ENCODE measurements around the gene CUL4A. TPM values are rescaled to one million over a fixed set of nuclear protein-coding genes. Genes with fewer than 3 reads are reported as not detected.
A peak's percentile ranks its signal among the peaks of the same experiment; 100 is the strongest.

CUL4A gene
- total and polyA plus RNA-seq, 2 experiments from 2014 or later = 67.5 to 195 TPM

- no peak for TF ChIP-seq ZNF462 (CRISPR knock-in tag; IDR thresholded peaks at IDR 0.05)
These were observed 1.5 kb upstream of the CUL4A start (continued) for GRCh38 chr13:113207890-113208420.

DNA sequence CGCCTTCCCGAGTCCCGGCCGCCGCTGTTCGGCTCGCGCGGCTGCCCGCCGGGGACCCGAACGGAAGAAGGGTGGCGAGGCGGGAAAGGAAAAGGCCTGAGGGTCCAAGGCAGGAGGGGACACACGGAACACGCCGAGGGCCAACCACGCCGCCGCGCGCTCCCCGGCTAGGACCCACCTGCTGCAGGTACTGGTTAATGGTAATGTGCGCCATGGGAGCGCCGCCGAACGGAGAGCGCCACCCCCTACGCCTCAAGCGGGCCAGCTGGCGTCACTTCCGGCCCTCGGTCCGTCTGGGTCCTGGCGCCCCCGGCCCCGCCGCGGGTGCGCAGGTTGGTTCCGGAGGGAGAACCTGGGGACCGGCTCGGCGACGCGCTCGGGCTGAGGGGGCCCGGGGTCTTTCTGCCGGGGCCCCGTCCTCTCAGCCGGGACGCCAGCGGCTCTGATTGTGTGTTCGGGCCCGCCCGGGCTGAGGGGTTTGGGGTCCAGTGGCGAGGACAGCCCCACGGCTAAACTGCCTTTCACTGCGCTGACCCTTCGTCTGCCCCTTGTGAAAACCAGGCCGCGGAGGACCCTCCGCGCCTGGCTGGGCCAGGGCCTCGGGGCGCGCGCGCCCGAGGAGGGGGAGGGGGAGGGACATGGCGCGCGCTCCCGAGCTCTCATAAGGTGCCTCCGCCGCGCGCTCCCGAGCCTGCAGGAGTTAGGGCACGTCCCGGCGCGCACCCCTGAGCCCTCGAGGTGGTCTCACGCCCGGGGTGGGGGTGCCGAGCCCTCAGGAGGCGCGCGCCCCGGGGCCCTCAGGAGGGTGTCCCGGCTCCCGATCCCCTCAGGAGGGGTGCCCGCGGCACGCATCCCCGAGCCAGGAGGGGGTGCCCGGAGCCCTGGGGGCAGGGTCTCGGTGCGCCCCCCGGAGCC lies 735 bp upstream of the CUL4A start, which contains the start of gene PCID2:
Gene PCID2, minus strand, starts transcription at position 249 of the 915 bp plus-strand sequence. Its CDS starts 35 bp downstream, at position 214.
- H3K4me3 Mint-ChIP-seq = peak within 1 kb of the TSS; percentile 85
- no peaks in the 10 kb centered on the region for H3K9me2 ChIP-seq (ENCODE audit: insufficient read depth)
- H3K36me3 Mint-ChIP-seq (ENCODE audit: low read depth) = peaks cover 49% of the 10 kb centered on the region
- 0 out of 2 replicates have a peak, but pooled peaks cover 10% of the 10 kb centered on the region for H3F3A ChIP-seq (replicated peaks; ENCODE audit: low read depth)
- H3K4me1 ChIP-seq (ENCODE audit: insufficient read depth) = peaks cover 34% of the 10 kb centered on the region
- H3K27ac ChIP-seq (ENCODE audit: low read depth) = peak within 1 kb of the TSS; percentile 97
- H4K20me1 ChIP-seq (replicated peaks; ENCODE audit: insufficient read depth) = peaks cover 45% of the 10 kb centered on the region
- H3K27me3 Mint-ChIP-seq (ENCODE audit: insufficient read depth, low read depth, poor library complexity) = peaks cover 5% of the 10 kb centered on the region
- peaks cover 85% of the 10 kb centered on the region for H3K79me2 ChIP-seq (replicated peaks; ENCODE audit: insufficient read depth)
- H3K4me1 Mint-ChIP-seq = peaks cover 40% of the 10 kb centered on the region
- peak within 1 kb of the TSS; percentile 62 for H3K4me3 ChIP-seq
- H3K36me3 ChIP-seq (ENCODE audit: insufficient read depth) = no peaks in the 10 kb centered on the region
- H2AFZ ChIP-seq = peak within 1 kb of the TSS; percentile 63; the same call in 1 of the 2 replicates
- no peaks in the 10 kb centered on the region for H3K9me3 Mint-ChIP-seq
- ATAC-seq (peak; percentile 79), DNase-seq (ENCODE audit: low spot score) (peak; percentile 96)
- H3K4me2 ChIP-seq = peak within 1 kb of the TSS; percentile 86
- H3K27ac Mint-ChIP-seq = peak within 1 kb of the TSS; percentile 77
- no peaks in the 10 kb centered on the region for H3K27me3 ChIP-seq (ENCODE audit: insufficient read depth)
- TF ChIP-seq POLR2AphosphoS5 (IDR thresholded peaks at IDR 0.05; ENCODE audit: low read depth) (peak; percentile 81), STAT1 (IDR thresholded peaks at IDR 0.05; ENCODE audit: unreplicated experiment) (no peak), ETS1 (IDR thresholded peaks at IDR 0.05) (peak; percentile 75), CREB1 (CRISPR knock-in tag; IDR thresholded peaks at IDR 0.05; ENCODE audit: low read depth) (peak; percentile 97), JUNB (IDR thresholded peaks at IDR 0.05; ENCODE audit: unreplicated experiment) (no peak), NANOG (IDR thresholded peaks at IDR 0.05; ENCODE audit: borderline replicate concordance) (no peak), EZH2phosphoT487 (IDR thresholded peaks at IDR 0.05; ENCODE audit: unreplicated experiment) (no peak), ZNF114 (CRISPR knock-in tag; IDR thresholded peaks at IDR 0.05) (peak; percentile 94; the same call in 1 of the 2 replicates), REST (IDR thresholded peaks at IDR 0.05; ENCODE audit: unreplicated experiment) (no peak), ZNF331 (CRISPR knock-in tag; IDR thresholded peaks at IDR 0.05; ENCODE audit: low read depth) (no peak)
